Cardiac septum (tissue), 1 donor: ENCODE measurements around the gene WDR54. TPM values are rescaled to one million over a fixed set of nuclear protein-coding genes. Genes with fewer than 3 reads are reported as not detected.
"Not testable (repeated sequence)": the region's sequence is repeated elsewhere in the genome, so short reads cannot be mapped to it uniquely, and the experiment has no call there.

Source experiments
- DNase-seq: peaks from one replicate; pipeline ENCODE4 v3.0.0-alpha.2; 2020; ENCODE audit warnings: low spot score
- intact Hi-C: fragments of 100-400 bp; cut with DNase I; formaldehyde crosslinking; loops from one replicate; pipeline ENCODE4 v1.14.0; 2022
- total RNA-seq: library from RNA; stranded (reverse); fragmentation: NEBNext Ultra II Directional; extraction: Animal tissue kit (Norgen Biotek cat#: 25700); gene quantifications from one replicate; pipeline ENCODE4 v1.2.1, GENCODE V29; 2021
- donor health status: DM: no; HTN: no; CAD: no.

The WDR54 gene
- total RNA-seq, 1 donor from 2014 or later, result 2.6 TPM

- no peak for DNase-seq
- intact Hi-C loops, result no loop called here
Observed at GRCh38 chr2:74444498-74445318, 23.2 kb downstream of the WDR54 start.

GRCh38 chr2:74447230-74447999 is 25.9 kb downstream of the WDR54 start:
- no peak for DNase-seq
- intact Hi-C loops, result no loop called here

DNA sequence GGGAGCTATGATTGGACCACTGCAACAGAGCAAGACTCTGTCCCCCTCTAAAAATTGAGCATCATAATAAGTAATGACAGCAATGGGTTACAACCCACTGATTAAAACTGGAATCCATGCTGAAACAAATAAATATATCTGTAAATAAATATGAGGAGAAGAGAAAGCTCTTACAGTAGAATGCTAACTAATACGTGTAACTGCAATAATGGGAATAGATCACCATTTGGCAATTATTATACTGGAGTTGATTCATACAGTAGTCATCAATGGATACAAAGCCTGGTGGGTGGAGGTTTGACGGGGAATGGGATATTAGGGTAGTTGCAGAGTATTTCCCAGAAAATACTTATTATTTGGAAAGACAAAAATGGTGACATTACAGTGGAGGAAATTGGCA is 27.2 kb downstream of the WDR54 start:
- DNase-seq, result no peak
- intact Hi-C loops, result no loop called here

GRCh38 chr2:74450570-74451190 is 29.1 kb downstream of the WDR54 start:
- intact Hi-C loops, result no loop called here
- no peak for DNase-seq

DNA sequence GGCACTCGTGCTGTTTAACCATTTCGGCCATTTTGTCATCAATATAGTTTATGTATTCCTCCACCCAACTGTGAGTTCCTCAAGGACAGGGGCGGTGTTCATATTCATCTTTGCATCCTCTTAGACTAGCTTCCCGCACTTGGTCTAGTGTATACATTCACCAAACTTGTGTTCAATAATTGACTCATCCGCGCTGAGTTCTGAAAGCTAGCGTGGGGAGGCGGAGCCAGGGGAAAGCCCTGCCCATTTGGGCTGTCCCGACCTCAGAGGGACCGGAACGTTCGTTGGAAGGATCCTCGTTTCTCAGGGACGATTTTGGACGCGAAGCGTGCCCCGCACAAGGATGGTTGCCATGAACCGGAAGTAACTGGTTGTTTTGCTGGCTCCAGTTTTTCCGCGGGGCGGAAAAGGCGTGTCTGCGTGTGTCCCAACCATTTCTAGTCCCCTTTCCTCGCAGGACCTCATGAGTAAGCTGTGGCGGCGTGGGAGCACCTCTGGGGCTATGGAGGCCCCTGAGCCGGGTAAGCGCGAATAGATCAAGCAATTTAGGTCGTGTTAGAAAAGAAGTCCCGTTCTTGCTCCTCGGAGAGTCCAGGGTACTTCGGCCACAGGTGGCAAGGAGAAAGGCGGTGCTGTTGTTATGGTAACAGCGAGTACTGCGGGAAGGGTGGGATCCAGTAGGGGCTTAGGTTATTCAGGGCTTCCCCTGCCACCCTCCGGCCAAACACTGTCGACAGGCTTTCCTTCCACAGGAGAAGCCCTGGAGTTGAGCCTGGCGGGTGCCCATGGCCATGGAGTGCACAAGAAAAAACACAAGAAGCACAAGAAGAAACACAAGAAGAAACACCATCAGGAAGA is 33.4 kb downstream of the WDR54 start, which contains the start of gene INO80B:
TSS of gene INO80B (plus strand) at position 434 of the 858 bp plus-strand sequence. CDS start at position 464, 30 bp downstream.
- intact Hi-C loops, result loop anchor here (1.0 to 5.0 kb wide), 3 partner anchors 28 to 718 kb away; partner anchors contain the start of genes AUP1, HTRA2, TPRKB and TTC31
- DNase-seq, result peak; percentile 97

GRCh38 chr2:74457129-74457548 is 35.6 kb downstream of the WDR54 start:
- no peak for DNase-seq
- intact Hi-C loops, result loop anchor here (5.0 kb wide), 1 partner anchor 720 kb away; the partner anchor contains the start of gene TPRKB

- DNase-seq, result peak; percentile 82
Observed at GRCh38 chr2:74457549-74458131, 36.1 kb downstream of the WDR54 start.

GRCh38 chr2:74458132-74458937 is 36.8 kb downstream of the WDR54 start, which contains the start of gene WBP1:
Gene WBP1, plus strand, starts transcription at chr2:74458438. Its CDS starts 165 bp downstream, at chr2:74458603.
- intact Hi-C loops, result loop anchor here (5.0 kb wide), 1 partner anchor 721 kb away; the partner anchor contains the start of gene TPRKB
- DNase-seq, result peak; percentile 100

More at GRCh38 chr2:74457549-74458131, 36.1 kb downstream of the WDR54 start:
- intact Hi-C loops, result loop anchor here (5.0 kb wide), 1 partner anchor 720 kb away; the partner anchor contains the start of gene TPRKB

DNA sequence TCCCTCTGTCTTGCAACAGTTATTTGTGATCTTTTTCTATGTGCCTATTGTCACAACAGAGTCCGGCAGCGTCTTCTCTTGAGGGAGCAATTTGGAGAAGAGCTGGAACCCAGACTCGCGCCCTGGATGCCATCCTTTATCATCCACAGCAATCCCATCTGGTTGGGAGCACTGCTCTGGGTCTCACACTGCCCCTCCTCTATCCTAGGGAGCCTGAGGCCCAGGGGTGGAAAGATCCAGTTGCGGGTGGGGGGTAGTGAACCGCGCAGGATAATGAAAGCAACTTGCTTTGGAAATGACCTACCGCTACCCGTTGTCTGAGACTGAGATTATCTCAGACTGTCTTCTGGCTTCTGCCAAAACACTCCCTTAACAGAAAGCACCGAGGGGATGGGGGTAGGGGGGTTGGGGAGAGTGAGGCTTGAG is 37.4 kb downstream of the WDR54 start:
- intact Hi-C loops, result loop anchor here (5.0 kb wide), 1 partner anchor 722 kb away; the partner anchor contains the start of gene TPRKB
- DNase-seq, result no peak

- intact Hi-C loops, result loop anchor here (5.0 kb wide), 1 partner anchor 722 kb away; the partner anchor contains the start of gene TPRKB
- not testable (repeated sequence) for DNase-seq
Observed at GRCh38 chr2:74459503-74460118, 38.1 kb downstream of the WDR54 start.

DNA sequence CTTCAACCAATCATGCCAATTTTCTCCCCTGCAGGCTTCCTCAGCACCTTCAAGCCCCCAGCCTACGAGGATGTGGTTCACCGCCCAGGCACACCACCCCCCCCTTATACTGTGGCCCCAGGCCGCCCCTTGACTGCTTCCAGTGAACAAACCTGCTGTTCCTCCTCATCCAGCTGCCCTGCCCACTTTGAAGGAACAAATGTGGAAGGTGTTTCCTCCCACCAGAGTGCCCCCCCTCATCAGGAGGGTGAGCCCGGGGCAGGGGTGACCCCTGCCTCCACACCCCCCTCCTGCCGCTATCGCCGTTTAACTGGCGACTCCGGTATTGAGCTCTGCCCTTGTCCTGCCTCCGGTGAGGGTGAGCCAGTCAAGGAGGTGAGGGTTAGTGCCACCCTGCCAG is 38.7 kb downstream of the WDR54 start:
- DNase-seq, intact Hi-C loops: not testable (repeated sequence)

DNA sequence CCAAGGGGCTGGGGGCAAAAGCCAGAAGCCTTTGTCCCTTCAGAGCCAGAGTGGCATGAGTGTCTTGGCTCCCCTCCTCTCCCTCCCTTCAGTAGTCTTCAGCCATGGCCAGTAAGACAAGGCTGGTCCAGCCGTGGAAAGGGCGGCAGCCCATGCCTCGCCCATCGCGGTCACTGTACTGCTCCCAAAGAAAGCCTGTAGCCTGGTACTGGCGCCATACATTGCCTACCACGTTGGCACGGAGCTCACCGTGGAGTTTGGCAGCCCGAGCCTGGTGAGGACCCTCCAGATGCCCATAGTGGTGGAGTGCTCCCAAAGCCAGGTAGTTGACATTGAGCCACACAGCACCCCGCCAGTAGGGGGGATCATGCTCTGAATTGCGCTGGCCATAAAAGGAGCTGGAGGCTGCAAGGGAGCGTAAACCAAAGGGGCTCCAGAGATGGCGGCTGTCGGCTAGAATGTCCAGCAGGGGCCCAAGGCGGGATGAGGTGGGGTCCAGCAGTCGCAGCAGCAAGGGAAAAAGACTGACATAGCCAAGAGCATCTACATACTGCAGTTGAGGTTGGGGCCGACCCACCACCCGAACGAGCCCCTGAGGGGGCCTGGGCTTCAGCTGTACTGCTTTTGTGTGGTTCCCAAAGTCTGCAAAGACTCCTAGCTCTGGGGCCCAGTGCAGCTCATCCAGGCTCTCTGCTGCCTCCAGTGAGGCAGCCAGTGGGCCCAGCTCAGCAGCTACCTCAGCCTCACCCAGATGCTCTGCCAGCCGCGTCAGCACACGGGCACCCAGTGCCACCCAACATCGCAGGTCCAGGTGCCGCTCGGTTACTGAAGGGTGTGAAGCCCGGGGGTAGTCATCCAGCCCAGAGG is 39.9 kb downstream of the WDR54 start:
- intact Hi-C loops, result no loop called here
- DNase-seq, result no peak

- no peak for DNase-seq
- intact Hi-C loops, result no loop called here
Observed at GRCh38 chr2:74462054-74462785, 40.7 kb downstream of the WDR54 start.

DNA sequence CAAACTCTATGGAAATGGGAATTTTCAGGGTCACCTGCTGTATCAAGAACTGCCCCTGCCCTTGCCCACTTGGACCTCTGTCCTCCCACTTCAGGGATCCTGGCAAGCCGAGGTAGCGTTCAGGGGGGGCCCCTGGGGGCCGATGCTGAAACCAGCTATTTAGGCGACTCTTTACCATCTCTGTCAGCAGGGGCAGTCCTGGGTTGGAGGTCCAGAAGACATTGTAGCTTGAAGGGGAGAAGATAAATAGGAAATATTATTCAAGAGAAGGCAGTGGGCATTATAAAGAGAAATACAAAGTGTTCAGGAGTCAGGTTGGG is 41.2 kb downstream of the WDR54 start:
- intact Hi-C loops, result no loop called here
- no peak for DNase-seq

DNA sequence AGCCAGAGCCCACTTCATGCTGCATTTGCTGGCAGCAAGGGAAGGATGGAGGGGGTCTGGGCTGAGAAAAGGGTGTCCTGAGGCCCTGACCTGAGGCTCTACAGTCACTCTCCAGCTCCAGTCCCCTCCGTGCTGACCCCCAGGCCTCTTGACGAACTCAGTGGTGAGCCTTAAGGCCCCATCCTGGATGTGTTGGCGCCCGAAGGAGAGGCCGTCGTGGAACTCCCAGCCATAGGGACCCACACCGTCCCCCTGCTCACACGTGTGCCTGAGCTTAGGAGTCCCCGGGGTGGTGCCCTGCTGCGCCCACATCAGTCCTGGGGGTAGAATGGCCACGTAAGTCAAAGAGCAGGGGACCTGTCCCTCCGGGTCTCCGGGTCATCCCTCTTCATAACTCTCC is 42.9 kb downstream of the WDR54 start:
- intact Hi-C loops, result no loop called here

More for the DNA sequence above, 42.9 kb downstream of the WDR54 start:
- no peak for DNase-seq
